Progenitor cell of endocrine pancreas (in vitro differentiated cells): ENCODE measurements around the gene CREM. TPM values are rescaled to one million over a fixed set of nuclear protein-coding genes. Genes with fewer than 3 reads are reported as not detected.

Source experiments
- DNase-seq: peaks from one replicate; pipeline ENCODE4 v3.0.0; 2021; ENCODE audit warnings: low spot score; ENCODE audit not compliant: unreplicated experiment
- H3K27ac Mint-ChIP-seq: 2 replicates; pipeline ENCODE4 v1.8.0; 2021; ENCODE audit warnings: mild to moderate bottlenecking, moderate library complexity, mixed read lengths
- H3K27me3 Mint-ChIP-seq: 2 replicates; pipeline ENCODE4 v1.8.0; 2021; ENCODE audit warnings: mixed read lengths
- H3K36me3 Mint-ChIP-seq: 2 replicates; pipeline ENCODE4 v1.8.0; 2022; ENCODE audit warnings: mixed read lengths; ENCODE audit not compliant: insufficient read depth
- H3K4me1 Mint-ChIP-seq: 2 replicates; pipeline ENCODE4 v1.8.0; 2021; ENCODE audit warnings: low read depth, mixed read lengths
- H3K4me3 Mint-ChIP-seq: 2 replicates; pipeline ENCODE4 v1.8.0; 2021; ENCODE audit warnings: low read depth, mild to moderate bottlenecking, moderate library complexity, mixed read lengths
- H3K9me3 Mint-ChIP-seq: 2 replicates; pipeline ENCODE4 v1.8.0; 2021; ENCODE audit warnings: low read depth, mixed read lengths
- total RNA-seq: library from RNA; stranded (reverse); gene quantifications from 2 replicates; pipeline ENCODE4 v1.2.1, GENCODE V29; 2021
- TF ChIP-seq, protein P1 (sequence below): fragments of 200-600 bp; sonication (generic); IDR thresholded peaks from one replicate; pipeline ENCODE4 v1.5.0; 2021; ENCODE audit warnings: antibody characterized with exemption, mild to moderate bottlenecking; ENCODE audit not compliant: unreplicated experiment

CREM gene
- total RNA-seq, 1 donor from 2014 or later: 36.1 TPM

DNA sequence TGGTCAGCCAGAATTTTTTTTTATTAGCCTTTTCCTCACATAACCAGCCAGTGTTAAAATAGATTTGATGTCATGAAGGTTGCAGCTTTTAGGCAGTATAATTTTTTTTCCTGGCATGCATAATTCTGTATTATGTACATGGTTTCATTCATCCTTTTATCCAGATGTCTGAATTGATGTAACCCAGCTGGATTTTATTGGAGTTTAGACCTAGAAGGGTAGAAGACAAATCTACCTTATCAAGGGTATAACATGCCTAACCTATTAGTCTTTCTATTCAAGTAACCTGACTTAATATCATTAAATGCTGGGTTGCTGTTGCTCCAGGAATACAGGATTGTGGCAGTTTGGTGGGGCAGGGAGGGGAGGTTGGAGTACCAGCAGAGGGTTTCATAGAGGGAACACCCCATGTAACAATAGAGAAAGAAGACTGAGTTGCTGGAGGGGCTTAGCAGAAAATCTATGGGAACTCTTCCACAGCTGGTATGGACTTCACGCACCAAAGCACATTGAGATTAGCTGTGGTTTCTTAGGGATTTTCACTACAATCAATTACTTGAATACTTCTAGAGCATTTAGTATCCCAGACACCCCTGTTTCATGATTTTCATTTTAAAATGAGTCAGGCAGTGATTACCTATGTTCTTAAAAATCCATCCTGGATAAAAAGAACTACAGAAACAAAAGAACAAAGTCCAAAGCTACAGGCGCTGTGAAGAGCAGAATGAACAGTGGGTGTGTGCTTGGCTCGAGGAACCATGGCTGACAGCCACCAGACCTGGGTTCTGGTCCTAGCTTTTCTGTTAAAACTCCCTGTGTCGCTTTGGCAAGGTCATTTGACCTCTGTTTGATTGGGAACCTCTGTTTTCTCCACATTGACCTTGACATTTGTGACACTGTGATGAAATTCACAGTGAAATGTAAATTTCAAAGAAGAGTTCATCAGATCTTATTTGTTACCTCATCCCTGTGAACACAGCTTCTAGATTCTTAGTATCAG is 93.5 kb downstream of the CREM start:
- TF ChIP-seq, protein P1, sequence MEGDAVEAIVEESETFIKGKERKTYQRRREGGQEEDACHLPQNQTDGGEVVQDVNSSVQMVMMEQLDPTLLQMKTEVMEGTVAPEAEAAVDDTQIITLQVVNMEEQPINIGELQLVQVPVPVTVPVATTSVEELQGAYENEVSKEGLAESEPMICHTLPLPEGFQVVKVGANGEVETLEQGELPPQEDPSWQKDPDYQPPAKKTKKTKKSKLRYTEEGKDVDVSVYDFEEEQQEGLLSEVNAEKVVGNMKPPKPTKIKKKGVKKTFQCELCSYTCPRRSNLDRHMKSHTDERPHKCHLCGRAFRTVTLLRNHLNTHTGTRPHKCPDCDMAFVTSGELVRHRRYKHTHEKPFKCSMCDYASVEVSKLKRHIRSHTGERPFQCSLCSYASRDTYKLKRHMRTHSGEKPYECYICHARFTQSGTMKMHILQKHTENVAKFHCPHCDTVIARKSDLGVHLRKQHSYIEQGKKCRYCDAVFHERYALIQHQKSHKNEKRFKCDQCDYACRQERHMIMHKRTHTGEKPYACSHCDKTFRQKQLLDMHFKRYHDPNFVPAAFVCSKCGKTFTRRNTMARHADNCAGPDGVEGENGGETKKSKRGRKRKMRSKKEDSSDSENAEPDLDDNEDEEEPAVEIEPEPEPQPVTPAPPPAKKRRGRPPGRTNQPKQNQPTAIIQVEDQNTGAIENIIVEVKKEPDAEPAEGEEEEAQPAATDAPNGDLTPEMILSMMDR: no peak
- Mint-ChIP-seq H3K27me3 (no peaks in the 10 kb centered on the region), H3K4me3 (no peak overlapping the region), H3K9me3 (no peaks in the 10 kb centered on the region), H3K4me1 (peaks cover 6% of the 10 kb centered on the region), H3K27ac (no peak overlapping the region), H3K36me3 (no peaks in the 10 kb centered on the region)
- no peak for DNase-seq

DNA sequence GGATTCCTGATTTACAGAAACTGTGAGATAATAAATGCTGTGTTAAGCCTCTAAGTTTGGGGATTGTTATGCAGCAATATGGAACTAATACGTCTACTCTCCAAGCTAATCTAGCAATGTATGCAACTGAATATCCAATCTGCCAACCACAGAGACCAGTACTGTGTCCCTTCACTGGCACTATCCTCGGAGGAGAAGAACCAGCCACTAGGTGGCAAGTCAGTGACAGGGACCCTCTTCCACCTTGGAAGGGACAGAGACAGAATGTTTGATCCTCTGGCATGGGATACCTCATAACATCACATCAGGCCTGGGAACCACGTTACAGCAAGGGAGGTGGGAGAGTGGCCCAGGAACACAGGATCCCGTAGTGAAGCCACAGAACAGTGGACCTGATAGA is 96.4 kb downstream of the CREM start:
- H3K4me3 Mint-ChIP-seq: no peak overlapping the region
- DNase-seq: no peak
- TF ChIP-seq, protein P1: no peak
- no peak overlapping the region for H3K27ac Mint-ChIP-seq
- H3K9me3 Mint-ChIP-seq: no peaks in the 10 kb centered on the region
- H3K4me1 Mint-ChIP-seq: peaks cover 6% of the 10 kb centered on the region
- H3K27me3 Mint-ChIP-seq: no peaks in the 10 kb centered on the region
- H3K36me3 Mint-ChIP-seq: no peaks in the 10 kb centered on the region

DNA sequence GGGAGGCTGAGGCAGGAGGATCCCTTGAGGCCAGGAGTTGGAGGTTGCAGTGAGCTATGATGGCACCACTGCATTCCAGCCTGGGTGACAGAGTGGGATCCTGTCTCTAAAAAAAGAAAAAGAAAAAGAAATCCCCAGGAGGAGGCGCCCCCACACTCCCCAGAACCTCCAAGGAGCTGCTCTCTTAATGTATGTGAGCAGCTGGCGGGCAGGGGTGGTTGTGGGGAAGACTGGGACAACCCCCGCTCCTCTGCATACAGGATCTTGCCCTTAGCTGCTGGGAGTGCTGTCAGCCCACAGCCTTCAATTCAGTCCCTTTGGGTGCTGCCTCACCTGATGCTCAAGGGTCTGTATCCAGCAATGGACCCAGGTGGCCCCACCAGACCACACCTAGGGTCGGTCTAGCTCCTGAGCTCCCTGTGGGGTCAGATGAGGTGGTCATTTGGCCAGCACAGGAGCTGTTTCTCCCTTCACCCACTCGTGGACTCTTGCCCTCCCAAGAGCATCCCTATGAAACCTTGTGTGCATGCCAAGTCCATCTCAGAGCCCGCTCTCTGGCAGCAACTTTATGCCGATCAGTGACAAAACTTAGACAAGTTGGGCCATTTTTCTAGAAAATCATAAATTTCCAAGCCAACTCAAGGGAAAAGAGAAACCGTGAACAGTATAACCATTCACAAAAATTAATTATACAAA is 97.5 kb downstream of the CREM start:
- no peak for DNase-seq
- H3K27ac Mint-ChIP-seq: no peak overlapping the region
- TF ChIP-seq, protein P1: no peak
- no peaks in the 10 kb centered on the region for H3K27me3 Mint-ChIP-seq
- no peaks in the 10 kb centered on the region for H3K9me3 Mint-ChIP-seq
- H3K4me3 Mint-ChIP-seq: no peak overlapping the region
- H3K36me3 Mint-ChIP-seq: no peaks in the 10 kb centered on the region
- peaks cover 4% of the 10 kb centered on the region for H3K4me1 Mint-ChIP-seq

DNA sequence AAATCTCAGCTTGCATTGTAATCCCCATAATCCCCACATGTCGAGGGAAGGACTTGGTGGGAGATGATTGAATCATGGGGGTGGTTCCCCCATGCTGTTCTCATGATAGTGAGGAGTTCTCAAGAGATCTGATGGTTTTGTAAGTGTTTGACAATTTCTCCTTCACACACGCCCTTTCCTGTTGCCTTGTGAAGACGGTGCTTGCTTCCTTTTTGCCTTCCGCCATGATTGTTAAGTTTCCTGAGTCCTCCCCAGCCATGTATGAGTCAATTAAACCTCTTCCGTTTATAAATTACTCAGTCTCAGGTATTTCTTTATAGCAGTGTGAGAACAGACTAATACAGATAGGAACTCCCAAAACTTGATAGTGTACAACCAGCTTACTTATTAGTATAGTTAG is 98.6 kb downstream of the CREM start:
- no peaks in the 10 kb centered on the region for H3K27me3 Mint-ChIP-seq
- peaks cover 2% of the 10 kb centered on the region for H3K4me1 Mint-ChIP-seq
- DNase-seq: no peak
- no peak overlapping the region for H3K27ac Mint-ChIP-seq
- H3K9me3 Mint-ChIP-seq: no peaks in the 10 kb centered on the region
- no peaks in the 10 kb centered on the region for H3K36me3 Mint-ChIP-seq
- TF ChIP-seq, protein P1: no peak
- H3K4me3 Mint-ChIP-seq: no peak overlapping the region

DNA sequence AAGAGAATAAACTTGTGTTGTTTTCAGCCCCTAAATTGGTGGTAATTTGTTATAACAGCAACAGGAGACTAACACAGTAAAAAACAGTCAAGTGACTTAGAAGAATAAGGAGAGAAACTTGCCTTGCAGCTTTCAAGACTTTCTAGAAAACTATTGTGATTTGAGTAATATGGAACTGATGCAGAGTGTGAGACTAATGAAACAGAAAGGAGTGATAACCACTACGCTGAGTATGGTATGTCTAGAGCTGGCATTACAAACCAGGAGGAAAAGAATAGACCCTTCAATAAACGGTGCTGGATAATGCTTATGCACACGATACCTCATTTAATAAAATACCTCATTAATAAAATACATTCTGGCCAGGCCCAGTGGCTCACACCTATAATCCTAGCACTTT is 99.9 kb downstream of the CREM start:
- H3K4me1 Mint-ChIP-seq: no peaks in the 10 kb centered on the region

More for the DNA sequence above, 99.9 kb downstream of the CREM start:
- Mint-ChIP-seq H3K27me3 (no peaks in the 10 kb centered on the region), H3K27ac (no peak overlapping the region), H3K36me3 (no peaks in the 10 kb centered on the region), H3K9me3 (no peaks in the 10 kb centered on the region), H3K4me3 (no peak overlapping the region)
- TF ChIP-seq, protein P1: no peak
- no peak for DNase-seq
